HG03342 (cell line): ENCODE results near the gene FAHD1.

Source experiments
- ATAC-seq: cut with Tn5 transposase; IDR thresholded peaks from one replicate; pipeline ENCODE4 v1.9.1; 2021; ENCODE audit warnings: mild to moderate bottlenecking, moderate library complexity; ENCODE audit not compliant: unreplicated experiment

The FAHD1 gene

GRCh38 chr16:1826691-1827573 lies at the start of gene FAHD1, which contains the start of gene HAGH:
Gene FAHD1, plus strand, starts transcription at chr16:1827206. Its CDS starts 33 bp downstream, at chr16:1827239.
Gene HAGH, minus strand, starts transcription at chr16:1826825. Its CDS starts 38 bp downstream, at chr16:1826787.
- ATAC-seq, result peak; percentile 80

GRCh38 chr16:1777375-1778199 lies 49.4 kb upstream of the FAHD1 start:
- ATAC-seq, result no peak

- ATAC-seq, result no peak
Measured at GRCh38 chr16:1778200-1779179, 48.5 kb upstream of the FAHD1 start.

- ATAC-seq, result no peak
Measured at GRCh38 chr16:1779234-1779701, 47.7 kb upstream of the FAHD1 start.

- ATAC-seq, result no peak
Measured at GRCh38 chr16:1779741-1780676, 47.0 kb upstream of the FAHD1 start.

GRCh38 chr16:1780677-1781072 lies 46.3 kb upstream of the FAHD1 start:
- no peak for ATAC-seq

GRCh38 chr16:1781254-1781653 lies 45.8 kb upstream of the FAHD1 start:
- ATAC-seq, result no peak

- peak; percentile 0 for ATAC-seq
Measured at GRCh38 chr16:1781758-1782407, 45.1 kb upstream of the FAHD1 start.

GRCh38 chr16:1782408-1783264 lies 44.4 kb upstream of the FAHD1 start, which contains the start of the genes NUBP2 and SPSB3:
Gene NUBP2, plus strand, starts transcription at chr16:1782960. Its CDS starts 61 bp downstream, at chr16:1783021.
Gene SPSB3, minus strand, starts transcription at chr16:1782571. Its CDS starts 1,088 bp downstream, at chr16:1781483.
- peak; percentile 86 for ATAC-seq

GRCh38 chr16:1784977-1785845 lies 41.8 kb upstream of the FAHD1 start:
- no peak for ATAC-seq

- no peak for ATAC-seq
Measured at GRCh38 chr16:1785846-1786170, 41.2 kb upstream of the FAHD1 start.

- no peak for ATAC-seq
Measured at GRCh38 chr16:1786242-1787055, 40.6 kb upstream of the FAHD1 start.

- ATAC-seq, result no peak
Measured at GRCh38 chr16:1787056-1787321, 40.0 kb upstream of the FAHD1 start.

- ATAC-seq, result no peak
Measured at GRCh38 chr16:1787322-1788094, 39.5 kb upstream of the FAHD1 start.

GRCh38 chr16:1788095-1788707 lies 38.8 kb upstream of the FAHD1 start:
- ATAC-seq, result no peak
